GM21576 (cell line): Measurements from ENCODE around the gene LCE3B.
"Not testable (repeated sequence)": the region's sequence is repeated elsewhere in the genome, so short reads cannot be mapped to it uniquely, and the experiment has no call there.

ENCODE experiments used
- ATAC-seq: cut with Tn5 transposase; IDR thresholded peaks from one replicate; pipeline ENCODE4 v1.9.1; 2021; ENCODE audit warnings: mild to moderate bottlenecking, moderate library complexity; ENCODE audit not compliant: unreplicated experiment

Gene LCE3B, protein sequence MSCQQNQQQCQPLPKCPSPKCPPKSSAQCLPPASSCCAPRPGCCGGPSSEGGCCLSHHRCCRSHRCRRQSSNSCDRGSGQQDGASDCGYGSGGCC

DNA sequence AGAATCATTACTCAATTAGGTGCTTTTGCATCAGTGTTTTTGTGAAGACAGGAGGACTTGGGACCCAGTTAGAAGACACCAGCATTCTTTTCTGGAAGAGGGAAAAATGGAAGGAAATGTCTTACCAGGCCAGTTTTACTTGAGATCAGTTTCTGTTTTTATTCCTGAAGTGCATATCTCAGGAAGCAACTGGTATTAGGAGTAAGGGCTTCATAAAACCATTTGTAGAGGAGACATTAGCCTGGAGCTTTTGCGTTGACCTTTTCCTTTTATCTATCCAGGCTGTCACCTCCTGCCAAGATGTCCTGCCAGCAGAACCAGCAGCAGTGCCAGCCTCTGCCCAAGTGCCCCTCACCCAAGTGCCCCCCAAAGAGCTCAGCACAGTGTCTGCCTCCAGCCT is at the start of gene LCE3B:
Gene LCE3B, plus strand, starts transcription at position 301 of the 400 bp plus-strand sequence. Its CDS starts 0 bp downstream, at position 301.
- no peak for ATAC-seq

DNA sequence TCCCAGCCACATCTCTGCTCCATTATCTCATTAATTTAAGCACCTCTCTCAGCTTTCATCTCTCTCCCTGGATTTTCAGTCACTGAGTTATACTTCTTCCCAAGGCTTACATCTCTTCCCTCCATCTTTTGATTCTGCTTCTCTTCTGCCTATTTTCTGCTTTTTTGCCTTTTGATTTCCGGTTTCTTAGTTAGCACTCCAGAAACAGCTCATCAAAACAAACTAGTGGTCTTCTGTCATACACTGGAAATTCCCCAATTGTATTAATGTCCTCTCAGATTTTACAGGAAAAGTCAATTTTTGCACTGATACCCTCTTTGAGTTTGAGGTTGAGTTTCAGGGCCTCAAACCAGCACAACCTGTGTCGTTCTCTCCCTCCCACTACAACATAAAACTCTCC is 48.5 kb upstream of the LCE3B start:
- ATAC-seq: no peak

DNA sequence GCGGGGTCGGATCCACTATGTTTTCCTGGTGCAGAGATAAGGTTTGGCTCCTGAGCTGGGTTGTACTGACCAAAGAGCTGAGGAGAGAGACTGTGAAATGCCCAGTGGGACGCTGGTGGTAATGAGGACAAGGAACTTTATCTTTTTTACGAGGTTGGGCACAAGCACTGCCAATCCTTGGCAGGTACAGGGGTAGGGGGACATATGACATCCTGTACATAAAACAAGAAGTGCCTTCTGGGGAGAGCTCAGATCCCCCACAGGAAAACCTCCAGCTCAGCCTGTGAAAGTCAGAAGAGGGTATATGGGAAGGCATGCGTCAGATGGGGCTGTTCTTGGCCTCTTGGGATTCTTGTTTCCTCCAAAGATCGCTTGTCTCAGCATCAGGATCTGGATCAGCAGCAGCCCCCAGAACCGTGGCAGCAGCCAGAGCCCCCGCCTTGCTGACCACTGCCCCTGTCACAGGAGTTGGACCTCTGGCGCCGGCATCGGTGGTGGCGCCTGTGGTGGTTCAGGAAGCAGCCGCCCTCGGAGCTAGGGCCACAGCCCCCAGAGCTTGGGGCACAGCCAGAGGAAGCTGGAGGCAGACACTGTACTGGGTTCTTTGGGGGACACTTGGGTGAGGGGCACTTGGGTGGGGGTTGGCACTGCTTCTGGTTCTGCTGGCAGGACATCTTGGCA is 47.9 kb upstream of the LCE3B start:
- ATAC-seq: no peak

DNA sequence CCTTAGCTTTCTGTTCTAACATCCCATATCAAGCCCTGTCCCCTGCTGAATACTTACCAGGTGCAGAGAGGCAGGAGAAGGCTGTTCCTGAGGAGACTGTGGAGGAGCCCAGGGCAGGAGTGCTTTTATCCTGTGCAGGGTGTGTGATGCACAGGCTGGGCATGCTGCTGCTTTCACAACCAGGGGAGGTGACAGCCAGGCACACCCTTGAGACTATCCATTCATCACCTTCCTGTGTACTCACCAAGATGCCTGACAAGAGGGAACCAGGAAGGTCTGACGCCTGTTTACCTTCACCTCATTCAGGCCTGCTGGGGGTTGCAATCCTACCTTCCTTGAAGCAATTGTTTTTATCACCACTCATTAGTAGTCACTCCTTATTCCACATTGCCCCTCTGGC is 46.9 kb upstream of the LCE3B start, which contains the start of gene LCE3E:
Gene LCE3E, minus strand, starts transcription at position 100 of the 400 bp plus-strand sequence. CDS start 572 bp downstream, outside the sequence.
- ATAC-seq: no peak

DNA sequence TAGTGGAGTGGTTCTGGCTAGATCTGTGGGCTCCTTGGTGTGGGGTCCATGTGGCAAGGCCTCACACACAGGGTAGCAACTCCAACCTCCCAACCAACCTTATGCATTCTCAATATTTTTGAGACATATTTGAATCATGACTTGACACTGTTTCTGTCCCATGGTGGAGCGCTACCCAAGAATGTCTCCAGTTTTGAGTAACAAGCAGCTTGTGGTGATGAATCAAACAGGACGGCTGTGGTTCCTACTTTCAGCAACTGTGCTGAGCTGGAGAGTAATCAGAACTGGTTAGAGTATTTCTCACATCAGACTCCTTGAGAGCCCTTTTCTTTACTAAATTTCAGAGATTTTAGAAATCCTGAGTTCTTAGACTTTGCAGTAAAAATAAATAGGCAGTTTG is 36.4 kb upstream of the LCE3B start:
- no peak for ATAC-seq

DNA sequence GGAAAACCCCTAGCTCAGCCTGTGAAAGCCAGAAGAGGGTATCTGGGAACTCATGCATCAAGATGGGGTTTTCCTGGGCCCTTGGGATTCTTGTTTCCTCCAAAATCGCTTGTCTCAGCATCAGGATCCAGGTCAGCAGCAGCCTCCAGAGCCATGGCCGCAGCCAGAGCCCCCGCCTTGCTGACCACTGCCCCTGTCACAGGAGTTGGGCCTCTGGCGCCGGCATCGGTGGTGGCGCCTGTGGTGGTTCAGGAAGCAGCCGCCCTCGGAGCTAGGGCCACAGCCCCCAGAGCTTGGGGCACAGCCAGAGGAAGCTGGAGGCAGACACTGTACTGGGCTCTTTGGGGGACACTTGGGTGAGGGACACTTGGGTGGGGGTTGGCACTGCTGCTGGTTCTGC is 34.1 kb upstream of the LCE3B start:
- not testable (repeated sequence) for ATAC-seq

DNA sequence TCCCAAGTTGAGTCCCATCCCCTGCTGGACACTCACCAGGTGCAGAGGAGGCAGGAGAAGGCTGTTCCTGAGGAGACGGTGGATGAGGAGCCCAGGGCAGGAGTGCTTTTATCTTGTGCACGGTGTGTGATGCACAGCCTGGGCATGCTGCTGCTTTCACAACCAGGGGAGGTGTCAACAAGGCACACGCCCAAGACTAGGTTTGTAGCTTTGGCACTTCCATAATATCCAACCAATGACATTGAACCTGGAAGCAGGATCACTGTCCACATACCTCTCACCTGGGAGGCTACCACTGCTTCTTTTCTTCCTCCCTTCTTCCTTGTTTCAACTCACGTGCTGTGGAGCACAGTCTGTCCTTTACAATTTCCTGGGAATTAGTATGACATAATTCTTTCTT is 33.2 kb upstream of the LCE3B start, which contains the start of gene LCE3D:
Gene LCE3D, minus strand, starts transcription at position 84 of the 400 bp plus-strand sequence. CDS start 580 bp downstream, outside the sequence.
- ATAC-seq: no peak

DNA sequence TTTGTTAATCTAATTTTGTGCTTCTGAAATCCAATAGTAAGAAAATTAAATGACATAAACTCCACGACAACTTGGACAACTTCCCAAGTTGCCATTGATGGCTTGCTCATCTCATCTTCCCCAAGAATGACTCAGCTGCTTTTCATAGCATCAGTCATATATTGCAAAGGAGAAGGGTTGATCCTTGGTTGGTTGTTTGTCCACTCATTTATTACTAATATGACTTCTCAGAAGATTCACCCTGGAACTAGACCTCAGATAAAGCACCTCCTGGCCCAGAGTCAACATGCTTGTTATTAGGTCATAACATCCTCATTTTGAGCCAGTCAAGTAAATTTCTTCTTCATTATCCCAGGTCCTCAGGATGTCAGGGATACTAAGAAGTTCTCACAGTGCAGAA is 31.0 kb upstream of the LCE3B start:
- no peak for ATAC-seq

DNA sequence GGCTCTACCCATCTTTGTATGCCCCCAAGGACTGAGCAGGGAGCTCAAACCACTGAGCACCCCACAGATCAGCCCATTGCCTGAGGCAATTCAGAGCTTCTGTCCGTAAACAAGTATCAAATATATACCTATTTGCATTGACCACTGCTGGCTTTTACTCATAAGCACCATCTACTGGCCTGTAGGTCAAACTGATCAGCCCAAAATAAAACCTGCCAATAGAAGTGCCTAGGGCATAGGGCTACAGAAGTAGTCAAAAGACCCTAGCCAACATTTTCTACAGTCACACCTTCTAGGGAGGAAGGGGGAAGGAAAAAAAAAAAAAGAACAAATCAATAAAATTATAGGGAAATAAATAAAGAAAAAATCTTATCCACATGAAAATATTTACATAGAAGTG is 28.0 kb upstream of the LCE3B start:
- no peak for ATAC-seq

DNA sequence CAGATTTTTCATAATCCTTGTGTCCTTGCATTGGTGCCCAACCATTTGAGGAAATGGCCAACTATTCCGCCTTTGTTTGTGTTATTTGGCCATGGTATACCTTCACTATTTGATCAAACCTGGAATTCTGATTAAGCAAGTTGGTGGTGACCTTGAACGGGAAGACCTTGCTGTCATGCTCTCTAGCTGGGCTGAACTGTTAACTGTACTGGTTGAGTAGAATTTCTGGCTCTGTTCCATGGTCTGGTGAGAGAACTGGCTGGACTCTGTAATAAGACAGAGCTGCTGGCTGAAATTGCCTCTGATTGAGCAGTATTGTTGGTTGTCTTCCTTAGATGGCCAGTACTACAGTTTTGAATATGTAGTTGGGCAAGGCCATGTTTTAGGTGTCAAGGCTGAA is 16.6 kb upstream of the LCE3B start:
- ATAC-seq: no peak

DNA sequence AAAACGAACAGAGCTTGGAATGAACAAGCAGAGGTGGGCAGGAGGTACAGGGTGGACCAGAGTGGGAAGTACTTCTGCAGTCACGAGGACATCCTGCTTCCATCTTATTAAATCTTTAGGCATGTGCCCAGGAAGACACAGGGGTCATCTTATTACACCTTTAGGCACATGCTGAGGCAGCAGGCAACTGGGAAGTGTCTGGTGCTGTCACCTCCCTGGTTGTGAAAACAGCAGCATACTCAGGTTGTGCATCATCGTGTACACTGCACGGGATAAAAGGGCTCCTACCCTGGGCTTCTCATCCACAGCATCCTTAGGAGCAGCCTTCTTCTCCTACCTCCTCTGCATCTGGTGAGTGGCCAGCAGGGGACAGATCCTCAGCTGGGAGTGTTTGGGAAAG is 13.7 kb upstream of the LCE3B start, which contains the start of gene LCE3C:
Gene LCE3C, plus strand, starts transcription at position 301 of the 400 bp plus-strand sequence. CDS start 498 bp downstream, outside the sequence.
- no peak for ATAC-seq

DNA sequence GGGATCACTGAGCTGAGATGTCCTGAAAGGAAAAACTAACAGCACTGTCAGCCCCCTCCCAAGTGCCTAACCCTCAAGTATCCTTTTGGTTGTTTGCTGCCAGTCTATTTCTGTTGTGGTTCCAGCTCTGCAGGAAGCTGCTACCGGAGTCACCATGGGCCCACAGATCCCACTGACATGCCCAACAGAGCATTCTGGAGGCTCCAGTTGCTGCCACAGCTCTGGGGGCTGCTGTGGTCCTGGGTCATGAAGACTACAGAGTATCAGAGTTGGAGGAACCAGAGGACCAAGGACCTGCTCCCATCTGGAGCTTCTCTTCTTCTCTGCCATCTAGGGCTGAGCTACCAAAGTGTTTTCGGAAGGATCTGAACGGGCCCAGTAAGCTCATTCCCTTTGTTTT is 8.4 kb downstream of the LCE3B start:
- ATAC-seq: no peak

DNA sequence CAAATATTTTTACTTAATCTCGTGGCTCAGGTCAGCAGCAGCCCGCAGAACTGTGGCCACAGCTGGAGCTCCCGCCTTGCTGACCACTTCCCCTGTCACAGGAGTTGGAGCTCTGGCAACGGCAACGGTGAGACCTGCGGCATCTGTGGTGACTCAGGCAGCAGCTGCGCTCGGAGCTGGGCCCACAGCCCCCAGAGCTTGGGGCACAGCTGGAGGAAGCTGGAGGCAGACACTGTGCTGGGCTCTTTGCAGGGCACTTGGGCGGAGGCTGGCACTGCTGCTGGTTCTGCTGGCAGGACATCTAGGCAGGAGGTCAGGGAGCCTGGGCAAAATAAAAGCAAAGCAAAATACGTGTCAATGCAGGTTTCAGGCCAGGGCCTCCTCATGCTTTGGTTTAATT is 9.2 kb downstream of the LCE3B start, which contains the start of gene LCE3A:
Gene LCE3A, minus strand, starts transcription at position 301 of the 400 bp plus-strand sequence. Its CDS starts 0 bp downstream, at position 301.
- ATAC-seq: no peak

DNA sequence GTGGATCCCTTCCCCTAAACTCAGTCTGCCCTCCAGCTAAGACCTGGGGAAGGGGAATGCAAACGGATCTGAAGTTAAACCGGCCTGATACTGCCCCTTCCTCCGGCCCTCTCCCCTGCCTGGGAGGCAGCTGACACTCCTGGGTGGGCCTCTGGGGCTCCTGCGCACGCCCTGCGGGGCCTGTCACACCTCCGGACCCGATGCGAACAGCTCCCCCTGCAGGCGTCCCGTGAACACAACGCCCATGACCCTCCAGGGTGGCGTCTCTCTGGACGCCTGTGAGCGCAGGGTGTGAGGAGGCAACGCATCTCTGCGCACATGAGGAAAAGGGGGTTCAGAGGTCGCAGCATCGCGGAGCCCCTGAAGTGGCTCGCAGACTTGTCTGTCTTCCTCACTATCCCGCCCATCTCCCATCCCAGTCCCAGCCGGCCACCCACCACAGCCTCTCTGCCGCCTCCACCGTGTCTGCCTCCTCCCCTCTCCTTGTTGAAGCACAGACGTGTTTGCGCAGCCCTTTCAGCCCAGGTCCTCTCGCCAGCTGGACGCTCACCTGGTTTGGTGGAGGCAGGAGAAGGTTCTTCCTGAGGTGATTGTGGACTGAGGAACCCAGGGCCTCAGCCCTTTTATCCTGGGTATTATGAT is 9.7 kb downstream of the LCE3B start:
- ATAC-seq: no peak

DNA sequence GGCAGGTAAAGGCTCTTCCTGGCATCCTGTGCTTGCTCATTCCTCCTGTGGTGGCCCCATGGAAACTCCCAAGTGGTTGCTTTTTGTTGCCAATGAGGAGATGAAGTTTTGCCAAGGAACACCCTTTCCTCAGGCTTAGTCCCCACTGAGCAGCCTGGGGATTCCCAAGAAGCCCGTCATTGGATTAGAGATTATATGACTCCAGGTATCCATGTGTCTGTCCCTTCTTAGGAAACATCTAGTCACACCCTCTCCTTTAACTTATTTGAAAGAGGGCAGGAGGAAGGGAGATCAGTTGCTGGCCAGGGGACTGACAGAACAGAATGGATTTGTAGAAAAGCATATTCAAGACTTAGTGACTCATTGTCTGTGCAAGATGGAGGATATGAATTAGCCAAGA is 13.1 kb downstream of the LCE3B start:
- no peak for ATAC-seq

DNA sequence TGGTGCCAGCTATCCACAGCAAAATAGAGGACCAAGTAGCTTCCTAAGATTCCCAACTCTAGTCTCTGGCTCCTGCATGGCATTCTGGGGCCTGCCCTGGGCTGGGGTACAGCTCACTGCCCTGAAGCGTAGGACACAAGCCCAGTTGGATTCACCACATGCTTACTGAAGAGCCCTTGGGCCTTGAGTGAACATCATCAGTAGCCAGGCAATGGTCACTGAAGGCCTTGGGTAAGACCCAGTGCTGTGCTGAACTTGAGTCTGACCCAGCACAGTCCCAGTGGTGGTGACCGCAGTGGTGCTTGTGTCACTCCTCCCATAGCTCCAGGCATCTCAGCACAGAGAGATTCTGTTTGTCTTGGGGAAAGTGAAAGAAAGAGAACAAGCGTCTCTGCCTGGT is 17.0 kb downstream of the LCE3B start:
- no peak for ATAC-seq

DNA sequence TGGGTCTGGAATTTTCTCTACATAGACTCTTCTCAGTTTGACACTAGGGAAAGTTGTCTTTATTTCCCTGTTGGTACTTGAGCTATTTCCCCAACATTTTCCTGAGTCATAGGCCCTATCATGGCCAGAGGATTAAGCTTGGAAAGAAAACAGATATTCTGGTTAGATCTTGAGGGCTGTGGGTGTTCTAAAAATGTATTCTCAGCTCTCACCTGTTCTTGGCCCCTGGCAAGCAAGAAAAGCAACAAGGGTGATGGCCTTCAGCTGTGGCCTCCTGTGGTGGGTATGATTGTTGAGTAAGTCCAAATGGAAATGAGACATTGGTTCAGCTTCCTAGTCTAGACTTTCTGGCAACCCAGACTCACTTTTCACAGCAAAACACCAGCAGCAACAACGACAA is 26.7 kb downstream of the LCE3B start:
- ATAC-seq: no peak

DNA sequence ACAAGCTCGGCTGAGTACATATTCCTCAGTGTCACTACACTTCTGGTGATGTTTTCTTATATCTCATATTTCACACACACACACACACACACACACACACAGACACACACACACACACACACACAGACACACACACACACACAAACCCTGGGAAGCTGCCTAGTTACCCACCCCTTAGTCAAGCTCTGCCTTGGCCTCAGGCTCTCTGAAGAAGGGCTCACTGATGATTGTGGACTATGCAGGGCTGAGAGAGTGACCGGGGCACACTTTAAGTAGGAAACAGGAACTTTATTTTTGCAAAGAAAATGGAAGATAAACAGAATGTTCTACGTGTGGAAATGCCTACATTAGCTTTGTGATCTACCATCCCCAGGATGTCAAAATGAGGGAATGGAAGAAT is 30.3 kb downstream of the LCE3B start:
- no peak for ATAC-seq

DNA sequence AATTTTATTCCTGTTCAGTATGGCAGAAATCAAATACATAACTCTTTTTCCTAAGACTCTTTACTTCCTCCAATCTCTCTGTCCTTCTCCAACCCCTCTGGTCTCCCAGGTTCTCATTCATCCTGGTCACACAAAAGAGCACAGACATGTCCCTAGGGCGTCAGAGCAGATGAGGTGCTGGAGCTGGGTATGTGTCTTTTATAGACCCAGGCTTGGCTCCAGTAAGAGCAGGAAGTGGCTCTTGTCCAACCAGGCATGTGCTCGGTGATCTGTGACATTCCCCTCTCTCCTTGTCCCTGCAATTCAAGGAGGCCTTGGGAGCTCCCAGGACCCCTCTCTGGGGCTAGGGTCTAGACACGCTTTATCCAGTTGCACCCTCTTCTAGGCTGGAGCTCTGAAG is 31.5 kb downstream of the LCE3B start:
- ATAC-seq: no peak

DNA sequence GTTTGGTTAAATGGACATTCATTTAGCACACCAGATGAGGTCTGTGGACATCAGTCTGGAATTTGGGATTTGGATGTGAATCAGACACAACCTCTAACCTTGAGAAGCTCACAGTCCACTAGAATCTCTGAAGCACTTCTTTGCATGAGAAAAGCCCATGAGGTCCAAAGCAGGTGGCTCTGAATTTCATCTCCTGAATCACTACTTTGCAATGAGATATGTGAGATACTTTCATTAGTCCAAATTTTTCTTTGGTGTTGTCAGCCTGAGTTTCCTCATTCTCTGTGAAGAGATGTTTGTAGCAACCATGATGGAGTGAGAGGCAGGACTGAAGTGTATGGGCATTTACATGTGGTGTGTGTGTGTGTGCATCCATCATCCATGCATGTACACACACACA is 33.0 kb downstream of the LCE3B start:
- no peak for ATAC-seq

DNA sequence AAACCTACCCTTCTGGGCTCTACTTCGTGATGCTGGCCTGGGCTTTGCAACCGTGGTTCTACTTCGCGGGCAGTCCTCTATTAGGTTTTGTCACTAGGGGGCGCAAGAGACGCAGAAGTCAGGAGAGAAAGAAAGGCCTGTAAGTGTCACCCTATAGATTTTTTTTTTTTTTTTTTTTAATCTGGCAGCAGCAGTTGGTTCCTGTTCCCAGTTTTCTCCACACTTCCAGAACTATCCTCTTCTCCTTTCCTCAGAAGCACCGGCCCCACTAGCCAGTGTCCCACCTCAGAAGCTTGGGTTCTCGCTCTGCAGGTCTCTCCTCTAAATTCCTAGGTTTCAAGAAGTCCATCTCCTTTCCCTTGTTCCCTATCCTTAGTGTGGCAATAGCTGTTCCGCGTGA is 40.5 kb downstream of the LCE3B start:
- ATAC-seq: no peak

DNA sequence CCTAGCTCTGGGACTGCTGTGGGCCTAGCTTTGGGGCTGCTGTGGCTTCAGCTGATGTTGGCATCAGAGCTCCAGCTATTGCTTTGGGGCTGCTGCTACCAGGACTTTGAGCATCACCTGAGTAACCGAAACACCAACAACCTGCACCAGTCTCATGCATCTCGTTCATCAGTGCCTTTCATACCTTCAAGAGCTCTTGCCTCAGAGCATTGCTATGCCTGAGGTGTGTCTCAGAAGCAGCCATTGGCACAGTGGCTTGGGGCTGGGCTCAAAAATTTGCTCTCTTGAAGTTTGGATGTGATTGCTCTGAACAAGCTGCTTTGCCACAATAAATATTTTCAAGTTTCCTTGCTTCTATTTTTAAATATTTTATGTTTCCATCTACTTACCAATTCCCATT is 42.8 kb downstream of the LCE3B start:
- ATAC-seq: no peak
